Type B pancreatic cell (in vitro differentiated cells): ENCODE data around the gene NYNRIN. TPM values are rescaled to one million over a fixed set of nuclear protein-coding genes. Genes with fewer than 3 reads are reported as not detected.
A peak's percentile ranks its signal among the peaks of the same experiment; 100 is the strongest.

Source experiments
- DNase-seq: peaks from one replicate; pipeline ENCODE4 v3.0.0; 2021; ENCODE audit warnings: mixed read lengths; ENCODE audit not compliant: unreplicated experiment; ENCODE audit errors: extremely low spot score
- H3K27ac Mint-ChIP-seq: 2 replicates; pipeline ENCODE4 v1.8.0; 2021; ENCODE audit warnings: mild to moderate bottlenecking, mixed read lengths
- H3K27me3 Mint-ChIP-seq: 2 replicates; pipeline ENCODE4 v1.8.0; 2021; ENCODE audit warnings: mixed read lengths
- H3K36me3 Mint-ChIP-seq: 2 replicates; pipeline ENCODE4 v1.8.0; 2021; ENCODE audit warnings: mixed read lengths
- H3K4me1 Mint-ChIP-seq: one replicate; pipeline ENCODE4 v1.8.0; 2021; ENCODE audit warnings: mixed read lengths; ENCODE audit not compliant: unreplicated experiment
- H3K4me3 Mint-ChIP-seq: 2 replicates; pipeline ENCODE4 v1.8.0; 2021; ENCODE audit warnings: mild to moderate bottlenecking, mixed read lengths
- H3K9me3 Mint-ChIP-seq: 2 replicates; pipeline ENCODE4 v1.8.0; 2021; ENCODE audit warnings: mixed read lengths
- CTCF ChIP-seq: fragments of 200-600 bp; sonication (generic); conservative IDR thresholded peaks from 2 replicates; pipeline ENCODE4 v1.5.0; 2021; ENCODE audit warnings: antibody characterized with exemption, mild to moderate bottlenecking
- total RNA-seq: library from RNA; stranded (reverse); gene quantifications from 2 replicates; pipeline ENCODE4 v1.2.1, GENCODE V29; 2021; ENCODE audit warnings: low replicate concordance

NYNRIN gene
- total RNA-seq, 1 donor from 2014 or later, result 79.2 TPM

GRCh38 chr14:24398293-24398652 is 530 bp upstream of the NYNRIN start:
- peaks cover 61% of the 10 kb centered on the region for H3K4me1 Mint-ChIP-seq
- H3K36me3 Mint-ChIP-seq, result peaks cover 6% of the 10 kb centered on the region
- no peak for TF ChIP-seq CTCF
- DNase-seq, result no peak
- no peaks in the 10 kb centered on the region for H3K9me3 Mint-ChIP-seq
- peak overlapping the region; percentile 91 for H3K27ac Mint-ChIP-seq
- H3K4me3 Mint-ChIP-seq, result peak overlapping the region; percentile 78
- no peaks in the 10 kb centered on the region for H3K27me3 Mint-ChIP-seq

GRCh38 chr14:24399447-24399822 is 632 bp downstream of the NYNRIN start:
- no peak for TF ChIP-seq CTCF
- Mint-ChIP-seq H3K4me1 (peaks cover 63% of the 10 kb centered on the region), H3K9me3 (no peaks in the 10 kb centered on the region), H3K27me3 (no peaks in the 10 kb centered on the region), H3K36me3 (peaks cover 7% of the 10 kb centered on the region), H3K27ac (peak overlapping the region; percentile 89), H3K4me3 (peak overlapping the region; percentile 96)
- DNase-seq, result no peak

GRCh38 chr14:24399999-24400718 is 1.4 kb downstream of the NYNRIN start:
- no peaks in the 10 kb centered on the region for H3K27me3 Mint-ChIP-seq
- peak overlapping the region; percentile 89 for H3K27ac Mint-ChIP-seq
- no peak for TF ChIP-seq CTCF
- H3K4me1 Mint-ChIP-seq, result peaks cover 69% of the 10 kb centered on the region
- H3K36me3 Mint-ChIP-seq, result peaks cover 7% of the 10 kb centered on the region
- no peak for DNase-seq
- H3K9me3 Mint-ChIP-seq, result no peaks in the 10 kb centered on the region
- H3K4me3 Mint-ChIP-seq, result peak overlapping the region; percentile 96

- Mint-ChIP-seq H3K27ac (peak overlapping the region; percentile 69), H3K9me3 (no peaks in the 10 kb centered on the region), H3K4me1 (peaks cover 54% of the 10 kb centered on the region), H3K27me3 (no peaks in the 10 kb centered on the region), H3K4me3 (peak overlapping the region; percentile 96), H3K36me3 (peaks cover 7% of the 10 kb centered on the region)
- TF ChIP-seq CTCF, result no peak
- DNase-seq, result no peak
Measured at GRCh38 chr14:24401810-24402702, 3.3 kb downstream of the NYNRIN start.

GRCh38 chr14:24403294-24403998 is 4.6 kb downstream of the NYNRIN start:
- H3K36me3 Mint-ChIP-seq, result peaks cover 7% of the 10 kb centered on the region
- no peak overlapping the region for H3K27ac Mint-ChIP-seq
- H3K27me3 Mint-ChIP-seq, result no peaks in the 10 kb centered on the region
- DNase-seq, result no peak
- no peak for TF ChIP-seq CTCF
- peaks cover 44% of the 10 kb centered on the region for H3K4me1 Mint-ChIP-seq
- peak overlapping the region; percentile 67 for H3K4me3 Mint-ChIP-seq
- no peaks in the 10 kb centered on the region for H3K9me3 Mint-ChIP-seq
